Measurements from ENCODE around the gene UVRAG. TPM values are rescaled to one million over a fixed set of nuclear protein-coding genes. Genes with fewer than 3 reads are reported as not detected.

UVRAG gene
- total and polyA plus RNA-seq, 2 donors (not counting 1 experiment from before 2014, with no cell fraction given), result 37.7 to 94.1 TPM

DNA sequence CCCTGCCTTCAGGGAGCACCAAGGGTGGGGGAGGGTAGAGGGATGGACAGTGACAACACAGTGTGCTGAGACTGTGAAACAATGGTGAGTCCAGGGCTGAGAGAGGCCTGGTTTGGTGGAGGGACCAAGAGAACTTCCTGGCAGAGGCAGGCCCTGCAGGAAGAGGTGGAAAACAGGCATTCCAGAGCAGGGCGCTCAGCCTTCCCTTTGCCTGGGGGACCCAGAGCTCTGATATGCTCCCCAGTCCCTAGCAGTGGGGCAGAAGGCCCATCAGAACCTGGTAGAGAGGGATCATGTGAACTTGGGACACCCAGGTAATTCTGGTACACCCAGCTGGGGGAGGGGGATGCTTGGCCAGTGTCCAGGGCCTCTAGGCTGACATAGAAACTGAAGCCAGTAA, 17.2 kb upstream of the UVRAG start:
- CTCF ChIA-PET, result interaction anchor here (0.9 to 7.9 kb wide), 2 partner anchors 9 to 71 kb away, joined by 3 to 405 read pairs; no protein-coding TSS in a partner anchor
- Mint-ChIP-seq H3K4me1 (peaks cover 11% of the 10 kb centered on the region), H3K27ac (no peak overlapping the region), H3K27me3 (no peaks in the 10 kb centered on the region), H3K4me3 (no peak overlapping the region), H3K9me3 (ENCODE audit: insufficient read depth) (no peaks in the 10 kb centered on the region)
- Histone ChIP-seq H3K4me1 (ENCODE audit: control insufficient read depth in 2 of 2, insufficient read depth in 2 of 2, low read length in 2 of 2) (peaks cover 0 to 17% of the 10 kb centered on the region in 2 donors), H3K36me3 (replicated peaks in 1 of 2; ENCODE audit: control extremely low read depth in 1 of 2, control insufficient read depth in 1 of 2, extremely low read depth in 1 of 2, insufficient read depth in 2 of 2, low read length in 1 of 2) (peaks cover 0 to 6% of the 10 kb centered on the region in 2 experiments), H3K4me3 (ENCODE audit: control extremely low read depth in 1 of 5, extremely low read depth in 1 of 5, insufficient read depth in 1 of 5, low read depth in 2 of 5, low read length in 4 of 5) (no peak overlapping the region), H3K27ac (ENCODE audit: low read length in 2 of 2) (no peak overlapping the region), H3K27me3 (replicated peaks in 1 of 4; ENCODE audit: control extremely low read depth in 1 of 4, control insufficient read depth in 3 of 4, insufficient read depth in 4 of 4, low read length in 3 of 4) (no peaks in the 10 kb centered on the region), H3K4me2 (replicated peaks; ENCODE audit: low read depth, low read length, poor library complexity, severe bottlenecking) (no peak overlapping the region), H3K9me3 (ENCODE audit: control extremely low read depth in 1 of 3, control insufficient read depth in 2 of 3, insufficient read depth in 1 of 3, low read length in 2 of 3) (no peaks in the 10 kb centered on the region), H3K79me2 (ENCODE audit: control insufficient read depth, insufficient read depth, low read length) (peaks cover 3% of the 10 kb centered on the region), H2AFZ (ENCODE audit: insufficient read depth, low read depth, low read length, poor library complexity, severe bottlenecking) (no peak overlapping the region), H3K9ac (ENCODE audit: low read length) (no peak overlapping the region), H4K20me1 (ENCODE audit: control insufficient read depth, insufficient read depth, low read length, poor library complexity, severe bottlenecking) (no peaks in the 10 kb centered on the region)
- POLR2A ChIA-PET, result no interaction called here
- TF ChIP-seq, protein P1, sequence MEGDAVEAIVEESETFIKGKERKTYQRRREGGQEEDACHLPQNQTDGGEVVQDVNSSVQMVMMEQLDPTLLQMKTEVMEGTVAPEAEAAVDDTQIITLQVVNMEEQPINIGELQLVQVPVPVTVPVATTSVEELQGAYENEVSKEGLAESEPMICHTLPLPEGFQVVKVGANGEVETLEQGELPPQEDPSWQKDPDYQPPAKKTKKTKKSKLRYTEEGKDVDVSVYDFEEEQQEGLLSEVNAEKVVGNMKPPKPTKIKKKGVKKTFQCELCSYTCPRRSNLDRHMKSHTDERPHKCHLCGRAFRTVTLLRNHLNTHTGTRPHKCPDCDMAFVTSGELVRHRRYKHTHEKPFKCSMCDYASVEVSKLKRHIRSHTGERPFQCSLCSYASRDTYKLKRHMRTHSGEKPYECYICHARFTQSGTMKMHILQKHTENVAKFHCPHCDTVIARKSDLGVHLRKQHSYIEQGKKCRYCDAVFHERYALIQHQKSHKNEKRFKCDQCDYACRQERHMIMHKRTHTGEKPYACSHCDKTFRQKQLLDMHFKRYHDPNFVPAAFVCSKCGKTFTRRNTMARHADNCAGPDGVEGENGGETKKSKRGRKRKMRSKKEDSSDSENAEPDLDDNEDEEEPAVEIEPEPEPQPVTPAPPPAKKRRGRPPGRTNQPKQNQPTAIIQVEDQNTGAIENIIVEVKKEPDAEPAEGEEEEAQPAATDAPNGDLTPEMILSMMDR (IDR thresholded peaks at IDR 0.05), result no peak
- TF ChIP-seq EZH2 (IDR thresholded peaks at IDR 0.05; ENCODE audit: borderline replicate concordance, insufficient read depth, low read depth, low read length, poor library complexity, severe bottlenecking), result no peak
- no peak for DNase-seq
- WGBS (ENCODE audit: insufficient coverage), result 100% methylated on average over 1 of the region's 1 CpG
- no peak for ATAC-seq (ENCODE audit: low read depth)
- intact Hi-C loops (cut with micrococcal nuclease), result no loop called here

DNA sequence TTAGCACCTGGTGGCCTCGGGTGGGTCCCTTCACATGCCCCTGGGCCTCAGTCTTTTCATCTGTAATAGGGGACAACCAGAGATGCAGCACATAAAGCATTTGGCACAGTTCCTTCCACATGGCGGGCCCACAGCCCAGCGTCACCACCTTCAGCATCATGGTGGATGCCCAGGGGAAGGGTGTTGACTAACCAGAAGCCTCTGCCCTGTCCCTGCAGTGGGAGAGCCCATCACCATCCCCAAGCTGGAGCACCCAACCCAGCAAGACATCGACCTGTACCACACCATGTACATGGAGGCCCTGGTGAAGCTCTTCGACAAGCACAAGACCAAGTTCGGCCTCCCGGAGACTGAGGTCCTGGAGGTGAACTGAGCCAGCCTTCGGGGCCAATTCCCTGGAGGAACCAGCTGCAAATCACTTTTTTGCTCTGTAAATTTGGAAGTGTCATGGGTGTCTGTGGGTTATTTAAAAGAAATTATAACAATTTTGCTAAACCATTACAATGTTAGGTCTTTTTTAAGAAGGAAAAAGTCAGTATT, 14.8 kb upstream of the UVRAG start:
- Mint-ChIP-seq H3K9me3 (ENCODE audit: insufficient read depth) (no peaks in the 10 kb centered on the region), H3K4me1 (peaks cover 19% of the 10 kb centered on the region), H3K4me3 (no peak overlapping the region), H3K27me3 (no peaks in the 10 kb centered on the region), H3K27ac (no peak overlapping the region)
- no peak overlapping the region for H3K4me2 ChIP-seq (replicated peaks; ENCODE audit: low read depth, low read length, poor library complexity, severe bottlenecking)
- no peak for ATAC-seq (ENCODE audit: low read depth)
- H3K27me3 ChIP-seq (replicated peaks in 1 of 4; ENCODE audit: control extremely low read depth in 1 of 4, control insufficient read depth in 3 of 4, insufficient read depth in 4 of 4, low read length in 3 of 4), result no peaks in the 10 kb centered on the region
- H3K79me2 ChIP-seq (ENCODE audit: control insufficient read depth, insufficient read depth, low read length), result peaks cover 12% of the 10 kb centered on the region
- CTCF ChIA-PET, result interaction anchor here (0.7 to 7.9 kb wide), 5 partner anchors 12 to 698 kb away, joined by 3 to 405 read pairs (median 3); partner anchors contain the start of gene UVRAG
- intact Hi-C loops (cut with micrococcal nuclease), result loop anchor here (5.0 kb wide), 1 partner anchor 37 kb away; no protein-coding TSS in a partner anchor
- peaks cover 0 to 6% of the 10 kb centered on the region in 2 experiments for H3K36me3 ChIP-seq (replicated peaks in 1 of 2; ENCODE audit: control extremely low read depth in 1 of 2, control insufficient read depth in 1 of 2, extremely low read depth in 1 of 2, insufficient read depth in 2 of 2, low read length in 1 of 2)
- H3K4me1 ChIP-seq (ENCODE audit: control insufficient read depth in 2 of 2, insufficient read depth in 2 of 2, low read length in 2 of 2), result peaks cover 3 to 22% of the 10 kb centered on the region in 2 donors
- TF ChIP-seq, protein P1 (IDR thresholded peaks at IDR 0.05), result no peak
- no peak for TF ChIP-seq EZH2 (IDR thresholded peaks at IDR 0.05; ENCODE audit: borderline replicate concordance, insufficient read depth, low read depth, low read length, poor library complexity, severe bottlenecking)
- H2AFZ ChIP-seq (ENCODE audit: insufficient read depth, low read depth, low read length, poor library complexity, severe bottlenecking), result no peak overlapping the region
- 100% methylated on average over 7 of the region's 8 CpGs for WGBS (ENCODE audit: insufficient coverage)
- no peaks in the 10 kb centered on the region for H3K9me3 ChIP-seq (ENCODE audit: control extremely low read depth in 1 of 3, control insufficient read depth in 2 of 3, insufficient read depth in 1 of 3, low read length in 2 of 3)
- no peak overlapping the region for H3K9ac ChIP-seq (ENCODE audit: low read length)
- DNase-seq, result no peak
- no peak overlapping the region for H3K27ac ChIP-seq (ENCODE audit: low read length in 2 of 2)
- POLR2A ChIA-PET, result no interaction called here
- H3K4me3 ChIP-seq (ENCODE audit: control extremely low read depth in 1 of 5, extremely low read depth in 1 of 5, insufficient read depth in 1 of 5, low read depth in 2 of 5, low read length in 4 of 5), result no peak overlapping the region
- no peaks in the 10 kb centered on the region for H4K20me1 ChIP-seq (ENCODE audit: control insufficient read depth, insufficient read depth, low read length, poor library complexity, severe bottlenecking)
